Effector CD4-positive, alpha-beta T cell (primary cell): ENCODE data around the gene MAPK4.
"Not testable (repeated sequence)": the region's sequence is repeated elsewhere in the genome, so short reads cannot be mapped to it uniquely, and the experiment has no call there.

Experiments
- DNase-seq: peaks from one replicate; pipeline ENCODE4 v3.0.0-alpha.2; 2020

The MAPK4 gene

DNA sequence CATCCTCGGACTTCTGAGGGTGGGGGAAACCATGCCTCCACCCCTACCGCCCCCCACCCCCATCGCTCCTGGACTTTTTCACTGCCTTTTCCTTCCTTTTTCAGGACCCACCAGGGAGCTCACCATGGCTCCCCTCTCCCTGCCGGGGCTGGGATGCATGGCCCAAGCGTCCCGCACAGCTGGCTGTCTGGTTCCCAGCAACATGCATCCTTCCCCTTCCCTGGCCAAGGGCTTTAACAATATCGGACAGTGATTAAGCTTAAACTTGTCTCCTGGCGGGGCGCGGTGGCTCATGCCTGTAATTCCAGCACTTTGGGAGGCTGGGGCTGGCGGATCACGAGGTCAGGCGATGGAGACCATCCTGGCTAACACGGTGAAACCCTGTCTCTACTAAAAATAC, 215.8 kb downstream of the MAPK4 start:
- DNase-seq, result no peak

DNA sequence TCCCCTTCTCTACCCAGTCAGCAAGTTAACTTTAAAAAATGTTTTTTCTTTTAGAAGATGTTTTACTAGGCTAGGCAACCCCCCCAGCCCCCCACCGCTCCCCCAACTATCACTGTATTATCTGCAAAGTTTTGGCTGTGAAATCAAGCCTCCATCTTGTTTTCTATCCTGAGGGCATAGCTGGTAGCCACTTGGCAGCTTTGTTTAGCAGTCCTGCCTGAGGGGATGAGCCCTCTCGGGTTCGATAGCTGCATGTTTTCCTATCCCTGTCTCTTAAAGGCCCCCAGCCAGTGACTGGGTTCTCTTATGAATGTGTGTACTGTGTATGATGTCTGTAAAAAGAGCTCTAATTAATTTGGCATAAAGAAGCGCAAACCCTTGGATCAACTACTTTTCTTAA, 216.5 kb downstream of the MAPK4 start:
- no peak for DNase-seq

DNA sequence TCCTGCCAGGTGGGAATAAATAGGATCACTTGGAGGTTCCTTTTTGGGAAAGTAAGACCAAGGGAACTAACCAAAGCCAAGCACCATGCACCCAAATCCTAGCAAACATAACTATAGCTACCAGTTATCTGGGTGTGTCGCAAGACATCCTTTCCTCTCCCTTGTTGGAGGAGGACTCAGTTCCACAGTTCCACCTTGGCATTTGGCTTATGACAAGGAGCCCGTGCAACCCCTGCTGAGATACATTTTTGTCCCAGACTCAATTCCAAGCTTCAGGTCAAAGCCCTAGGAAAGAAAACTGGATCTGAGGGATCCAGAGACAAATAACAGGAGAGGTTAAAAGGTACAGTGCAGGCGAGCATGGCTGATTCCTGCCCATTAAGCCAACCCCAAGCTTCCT, 219.1 kb downstream of the MAPK4 start:
- DNase-seq, result not testable (repeated sequence)
